T-helper 22 cell (primary cell): ENCODE measurements around the gene ZCCHC18.
A peak's percentile ranks its signal among the peaks of the same experiment; 100 is the strongest.
"Not testable (repeated sequence)": the region's sequence is repeated elsewhere in the genome, so short reads cannot be mapped to it uniquely, and the experiment has no call there.

ENCODE experiments used
- DNase-seq: peaks from one replicate; pipeline ENCODE4 v3.0.0-alpha.2; 2020; ENCODE audit warnings: low read depth

Gene ZCCHC18

DNA sequence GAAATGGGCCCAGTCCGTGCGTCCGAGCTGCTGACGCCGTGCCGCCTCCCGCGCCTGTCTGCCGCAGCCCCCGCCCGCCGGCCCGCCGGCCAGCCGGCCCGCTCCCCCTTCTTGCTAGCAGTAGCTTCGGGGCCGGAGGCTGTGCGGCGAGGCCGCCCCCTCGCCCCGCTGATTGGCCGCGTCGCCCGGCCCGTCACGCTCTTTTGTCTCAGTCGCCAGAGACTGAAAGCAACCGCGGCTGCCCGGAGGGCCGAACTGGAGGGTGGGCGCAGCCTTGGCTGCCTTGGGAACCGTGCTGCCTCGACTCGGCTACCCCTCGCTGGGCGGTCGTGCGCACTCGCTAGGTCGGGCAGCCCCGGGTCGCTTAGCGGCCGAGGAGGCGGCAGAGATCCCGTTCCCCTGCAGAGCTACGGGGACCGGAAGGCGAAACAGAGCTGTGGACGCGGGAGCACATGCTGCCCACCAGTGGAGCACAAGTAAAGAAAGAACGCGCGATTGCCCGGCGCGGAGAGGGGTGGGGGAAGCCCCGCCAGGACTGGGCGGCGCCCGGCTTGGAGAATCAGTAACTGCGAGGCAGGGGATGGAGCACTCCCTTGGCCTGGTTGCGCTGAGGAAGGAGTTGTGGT is at the start of gene ZCCHC18:
ZCCHC18 (plus strand) TSS at position 198 of the 626 bp plus-strand sequence. CDS start 1,589 bp downstream, outside the sequence.
- peak; percentile 8 for DNase-seq

DNA sequence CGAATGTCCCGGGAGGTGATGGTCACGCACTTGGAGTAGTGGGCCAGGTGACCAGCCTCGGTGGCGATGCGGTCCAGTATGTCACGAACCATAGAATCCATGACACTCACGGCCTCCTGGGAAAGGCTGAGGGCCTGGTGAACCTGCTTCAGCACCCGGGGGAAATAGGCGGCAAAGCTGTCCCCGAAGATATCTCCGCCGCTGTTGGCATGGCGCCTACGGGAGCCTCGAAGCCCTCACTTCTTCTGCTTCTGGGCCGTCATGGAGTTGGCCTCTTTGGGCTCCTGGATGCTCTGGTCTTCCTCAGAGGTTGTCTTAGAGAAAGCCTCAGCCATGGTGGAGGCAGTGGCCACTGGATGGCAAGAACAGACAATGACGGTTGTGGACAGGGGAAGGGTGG is 49.7 kb upstream of the ZCCHC18 start:
- not testable (repeated sequence) for DNase-seq

DNA sequence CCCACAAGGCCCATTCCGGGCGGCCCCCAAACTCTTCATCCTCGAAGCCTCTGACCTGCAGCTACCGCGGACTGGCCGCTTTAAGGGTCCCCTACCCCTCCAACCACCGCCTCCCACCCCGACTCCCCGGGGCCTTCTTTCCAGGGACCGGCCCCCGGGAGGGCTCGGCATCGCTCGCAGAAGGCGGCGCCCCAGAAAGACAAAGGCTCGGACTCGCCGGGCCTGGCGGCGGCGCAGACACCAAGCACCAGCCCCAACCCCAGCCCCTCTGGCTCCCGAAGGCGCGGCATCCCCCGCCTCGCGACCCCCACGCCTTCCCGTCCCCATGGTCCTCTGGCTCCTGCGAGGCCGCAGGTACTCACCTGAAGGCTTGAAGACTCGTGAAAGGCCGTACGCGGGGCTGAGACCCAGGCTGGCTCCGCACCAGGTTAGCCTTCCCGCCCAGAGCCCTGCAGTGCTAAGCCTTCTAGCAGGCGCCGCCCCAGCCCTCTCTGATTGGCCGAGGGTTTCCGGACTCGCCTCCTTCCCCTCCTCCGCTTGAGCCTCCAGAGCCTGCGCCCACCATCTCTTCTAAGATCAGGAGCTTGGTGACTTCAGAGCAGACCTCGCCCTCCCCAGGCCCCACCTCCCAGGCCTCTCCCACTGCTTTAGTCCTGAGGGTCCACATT is 36.4 kb upstream of the ZCCHC18 start, which contains the start of gene TMSB15C:
TMSB15C (minus strand) TSS at position 459 of the 668 bp plus-strand sequence.
- not testable (repeated sequence) for DNase-seq

DNA sequence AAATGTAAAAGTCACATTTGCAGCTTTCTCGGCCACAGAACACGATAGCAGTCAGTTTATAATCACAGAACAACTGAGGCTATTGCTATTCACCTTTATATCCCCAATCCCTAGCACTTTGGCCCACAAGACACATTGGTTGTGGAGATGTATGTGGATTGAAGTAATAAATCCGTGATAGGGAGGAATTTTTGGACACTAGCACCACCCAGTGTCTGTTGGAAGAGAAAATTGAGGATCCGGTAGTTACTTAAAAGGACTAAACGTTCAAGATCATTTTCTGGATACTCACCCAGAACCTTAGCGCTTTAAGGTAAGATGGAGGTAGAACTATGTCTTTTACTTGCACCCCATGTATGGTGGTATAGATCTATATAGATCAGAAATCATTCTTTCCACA is 34.5 kb upstream of the ZCCHC18 start:
- not testable (repeated sequence) for DNase-seq

DNA sequence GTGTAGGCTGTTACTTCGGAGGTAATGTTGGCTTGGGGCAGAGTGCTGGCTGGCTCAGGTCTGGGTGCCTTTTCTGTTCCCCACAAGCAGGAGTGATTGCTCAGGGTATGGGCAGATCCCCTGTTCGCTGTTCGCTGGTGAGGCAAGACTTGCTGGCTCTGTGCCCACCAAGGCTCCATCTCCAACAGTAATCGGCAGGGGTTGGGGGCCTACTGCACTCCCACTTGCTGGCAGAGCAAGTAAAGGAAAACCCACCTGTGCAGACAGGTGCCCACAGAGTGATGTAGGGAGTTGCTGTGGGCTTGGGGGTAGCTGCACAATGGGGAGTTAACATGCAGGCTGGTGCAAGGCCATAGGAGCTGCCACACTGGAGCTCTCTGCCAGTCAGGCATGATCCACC is 28.3 kb upstream of the ZCCHC18 start:
- no peak for DNase-seq

DNA sequence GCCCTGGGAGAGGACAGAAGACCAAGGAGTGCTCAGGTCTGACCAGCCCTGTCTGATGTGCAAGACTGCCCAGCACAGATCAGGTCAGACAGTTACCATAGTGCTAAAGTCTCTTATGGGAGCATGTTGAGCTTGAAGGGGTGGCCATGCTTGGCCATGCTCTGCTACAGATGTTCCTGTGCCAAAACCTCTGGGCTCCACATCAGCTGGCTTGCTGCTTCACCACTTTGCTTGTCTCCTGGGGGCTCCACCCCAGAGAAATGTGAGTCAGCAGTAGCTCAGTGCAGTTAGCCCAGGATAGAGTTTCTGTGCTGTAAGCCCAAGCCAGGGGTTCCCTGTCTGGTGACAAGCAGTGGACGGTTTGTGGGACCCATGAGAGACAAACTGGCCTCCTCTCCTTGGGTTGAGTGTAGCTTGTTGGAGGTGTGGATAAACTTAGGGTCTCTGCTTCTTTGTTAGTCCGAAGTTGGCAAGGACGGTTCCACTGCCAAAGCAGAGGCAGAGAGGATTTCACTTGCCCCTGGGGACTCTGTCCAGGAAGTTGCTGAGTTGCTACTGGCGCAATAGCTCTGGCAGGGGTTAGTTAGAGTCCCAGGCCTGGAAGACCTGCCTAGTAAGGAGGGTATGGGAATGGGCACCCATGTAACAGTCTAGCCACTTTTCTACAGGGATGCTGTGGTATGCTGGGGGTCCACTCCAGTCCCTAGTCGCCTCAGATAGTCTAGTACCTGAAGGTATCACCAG is 27.6 kb upstream of the ZCCHC18 start:
- no peak for DNase-seq

DNA sequence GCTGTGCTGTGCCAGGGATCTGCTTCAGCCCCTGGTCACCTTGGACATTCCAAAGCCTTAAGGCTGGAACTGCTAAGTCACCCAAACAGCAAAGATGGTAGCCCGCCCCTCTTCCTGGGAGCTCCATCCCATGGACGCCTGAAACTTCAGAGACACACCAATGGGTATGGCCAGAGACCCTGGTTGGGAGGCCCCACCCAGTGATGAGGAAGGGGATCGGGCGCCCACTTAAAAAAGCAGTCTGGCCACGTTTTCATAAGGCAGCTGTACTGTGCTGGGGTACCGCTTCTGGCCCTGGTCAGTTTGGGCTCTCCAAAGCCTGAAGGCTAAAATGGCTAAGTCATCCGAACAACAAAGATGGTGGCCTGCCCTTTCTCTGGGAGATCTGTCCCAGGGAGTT is 26.8 kb upstream of the ZCCHC18 start:
- DNase-seq, result no peak

DNA sequence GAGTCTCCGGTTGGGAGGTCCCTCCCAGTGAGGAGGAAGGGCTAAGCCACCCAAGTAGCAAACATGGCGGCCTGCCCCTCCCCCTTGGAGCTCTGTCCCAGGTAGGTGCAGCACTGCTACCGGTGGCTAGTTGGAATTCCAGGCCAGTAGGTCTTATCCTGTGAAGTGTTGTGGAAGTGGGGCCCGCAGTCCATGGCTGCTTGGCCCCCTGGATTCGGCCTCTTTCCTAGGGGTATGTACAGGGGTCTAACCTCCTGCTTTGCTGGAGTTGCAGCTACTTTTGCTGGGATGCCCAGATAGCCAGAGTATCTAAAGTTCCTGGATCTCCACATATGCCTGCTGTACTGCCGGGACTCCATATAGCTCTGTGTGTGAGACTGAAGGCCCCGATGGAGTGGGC is 26.4 kb upstream of the ZCCHC18 start:
- DNase-seq, result no peak

DNA sequence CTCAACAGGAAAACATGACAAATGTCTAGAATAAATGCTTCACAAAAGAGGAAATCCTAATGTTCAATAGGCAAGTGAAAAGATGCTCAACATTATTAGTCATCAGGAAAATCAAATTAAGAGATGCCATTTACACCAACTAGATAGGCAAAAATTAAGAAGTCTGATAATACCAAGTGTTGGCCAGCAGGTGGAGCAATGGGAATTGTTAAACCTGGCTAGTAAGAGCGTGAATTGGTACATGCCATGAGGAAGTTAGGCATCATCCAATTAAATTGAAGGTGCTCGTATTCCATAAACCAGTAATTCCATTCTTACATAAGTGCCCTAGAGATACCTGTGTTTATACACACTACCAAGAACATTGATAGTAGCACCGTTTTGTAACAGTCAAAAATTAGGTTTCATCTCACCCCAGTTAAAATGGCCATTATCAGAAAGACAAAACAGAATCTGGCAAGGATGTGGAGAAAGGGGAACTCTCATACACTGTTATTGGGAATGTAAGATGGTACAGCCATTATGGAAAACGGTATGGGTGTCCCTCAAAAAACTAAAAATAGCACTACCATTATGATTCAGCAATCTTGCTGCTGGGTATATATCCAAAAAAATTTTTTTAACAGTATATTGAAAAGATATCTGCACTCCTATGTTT is 14.0 kb upstream of the ZCCHC18 start:
- DNase-seq, result peak; percentile 15

DNA sequence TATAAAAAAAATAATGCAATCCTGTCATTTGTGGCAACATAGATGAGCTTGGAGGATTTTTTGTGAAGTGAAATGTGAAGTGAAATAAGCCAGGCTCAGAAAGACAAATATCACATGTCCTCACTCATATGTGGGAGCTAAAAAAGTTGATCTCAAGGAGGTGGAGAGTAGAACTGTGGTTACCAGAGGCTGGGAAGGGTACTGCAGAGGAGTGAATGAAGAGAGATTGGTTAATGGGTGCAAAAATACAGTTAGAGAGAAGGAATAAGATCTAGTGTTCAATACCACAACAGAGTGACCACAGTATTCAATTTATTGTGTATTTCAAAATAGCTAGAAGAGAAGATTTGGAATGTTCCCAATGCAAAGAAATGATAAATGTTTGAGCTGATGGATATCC is 13.4 kb upstream of the ZCCHC18 start:
- no peak for DNase-seq

DNA sequence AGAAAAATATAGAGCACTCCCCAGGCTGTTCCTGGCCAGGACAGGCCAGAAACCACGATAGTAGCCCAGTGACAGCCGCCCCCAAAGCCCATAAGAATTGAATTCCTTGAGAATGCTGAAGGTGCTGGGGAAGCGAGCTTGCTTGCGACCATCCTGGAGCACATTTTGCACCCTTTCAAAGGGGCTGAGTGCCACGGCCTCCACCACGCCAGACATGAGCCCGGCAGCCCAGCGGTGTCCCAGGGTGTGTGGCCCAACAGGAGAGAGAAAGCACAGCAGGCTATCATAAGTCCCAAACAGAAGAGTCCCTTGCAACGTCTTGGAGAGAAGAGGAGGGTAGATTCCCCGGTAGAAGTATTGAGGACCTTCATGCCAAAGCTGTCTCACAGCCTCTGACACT is 7.6 kb upstream of the ZCCHC18 start:
- no peak for DNase-seq

DNA sequence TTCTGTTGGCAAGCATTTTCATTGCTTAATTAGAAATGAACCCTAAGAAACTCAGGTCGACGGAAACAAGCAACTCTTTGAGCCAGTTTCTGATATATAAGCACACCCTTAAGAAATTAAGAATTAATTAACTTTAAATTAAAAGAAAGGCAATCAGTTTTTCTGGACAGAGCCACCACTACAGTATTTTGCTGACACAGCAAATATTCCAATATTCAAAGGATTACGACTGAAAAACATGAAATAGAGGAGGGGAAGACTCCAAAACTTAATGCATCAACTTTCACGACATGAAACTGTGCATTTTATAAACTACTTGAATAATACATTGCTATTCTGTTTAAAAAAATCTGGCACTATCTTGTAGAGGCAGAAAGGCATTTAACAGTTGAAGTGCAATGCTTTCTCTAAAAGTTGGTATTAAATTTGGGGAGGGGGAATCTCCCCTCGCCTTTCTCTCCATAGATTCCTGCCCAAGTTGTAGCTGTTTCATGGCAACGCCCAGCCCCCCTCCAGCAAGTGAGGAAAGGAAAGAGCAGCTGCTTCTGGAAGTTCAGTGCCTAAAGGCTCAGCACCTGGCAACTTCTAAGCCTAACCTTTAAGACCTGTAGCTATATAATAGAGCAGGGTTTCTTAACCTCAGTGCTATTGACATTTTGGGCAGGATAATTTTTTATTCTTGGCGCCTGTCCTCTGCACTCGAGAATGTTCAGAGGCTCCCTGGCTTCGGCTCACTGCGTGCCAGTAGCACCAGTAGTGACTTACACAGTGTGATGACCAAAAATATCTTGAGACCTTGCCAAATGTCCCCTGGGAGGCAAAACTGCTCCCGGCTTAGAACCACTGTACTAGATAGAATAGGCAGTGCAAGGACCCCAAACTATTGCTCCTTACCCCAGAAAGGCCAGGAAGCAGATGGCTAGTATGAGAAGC is 6.7 kb upstream of the ZCCHC18 start:
- DNase-seq, result no peak

DNA sequence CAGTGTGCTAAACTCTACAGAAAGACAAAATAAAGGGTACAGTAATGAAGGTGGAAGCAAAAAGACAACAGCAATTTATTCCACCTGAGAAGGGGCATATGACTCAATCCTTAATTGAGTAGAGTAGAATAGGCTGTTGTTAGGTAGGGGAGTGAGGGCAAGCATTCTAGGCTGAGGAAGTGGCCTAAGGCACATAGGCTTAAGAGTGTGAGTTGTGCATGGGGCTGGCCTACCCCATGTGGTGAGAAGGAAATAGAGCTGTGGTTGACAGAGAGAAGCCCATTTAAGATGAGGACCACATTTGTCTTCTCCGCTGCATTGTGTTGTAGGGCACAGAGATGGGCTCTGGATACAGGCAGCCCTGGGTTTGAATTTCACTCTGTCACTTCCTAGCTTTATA is 3.4 kb upstream of the ZCCHC18 start:
- DNase-seq, result no peak

DNA sequence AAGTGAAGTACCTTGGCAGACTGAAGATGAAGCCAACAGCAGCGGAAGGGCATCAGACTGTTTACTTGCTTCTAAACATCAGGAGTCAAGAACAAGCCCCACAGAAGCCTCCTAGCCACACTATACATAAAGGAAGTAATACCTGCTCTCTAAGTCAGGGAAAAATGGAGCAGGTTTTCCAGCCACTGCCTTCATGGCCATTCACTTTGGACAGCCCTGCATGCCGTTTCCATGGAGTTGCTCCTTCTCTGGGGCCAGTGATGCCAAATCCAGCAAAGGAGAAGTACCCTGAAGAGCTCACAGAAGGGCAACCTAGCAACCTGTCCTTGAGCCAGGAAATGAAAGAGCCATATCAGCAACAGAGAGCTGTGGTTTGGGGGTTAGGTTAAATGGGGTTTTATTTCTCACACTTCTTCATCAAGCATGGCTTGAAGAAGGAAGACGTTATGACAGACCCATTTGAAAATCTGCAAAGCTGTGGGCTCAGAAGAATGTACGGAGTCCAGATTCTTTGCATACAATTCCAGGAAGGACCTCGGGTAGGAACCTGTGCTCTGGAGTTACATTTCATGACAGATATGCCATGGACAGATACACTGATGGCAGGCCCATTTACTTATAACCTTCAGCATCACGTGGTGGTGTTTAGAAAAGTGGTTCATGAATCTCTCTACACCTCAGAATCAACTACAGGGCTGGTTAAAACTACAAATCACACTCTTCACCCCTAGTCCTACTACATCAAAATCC is 1.7 kb upstream of the ZCCHC18 start:
- not testable (repeated sequence) for DNase-seq

DNA sequence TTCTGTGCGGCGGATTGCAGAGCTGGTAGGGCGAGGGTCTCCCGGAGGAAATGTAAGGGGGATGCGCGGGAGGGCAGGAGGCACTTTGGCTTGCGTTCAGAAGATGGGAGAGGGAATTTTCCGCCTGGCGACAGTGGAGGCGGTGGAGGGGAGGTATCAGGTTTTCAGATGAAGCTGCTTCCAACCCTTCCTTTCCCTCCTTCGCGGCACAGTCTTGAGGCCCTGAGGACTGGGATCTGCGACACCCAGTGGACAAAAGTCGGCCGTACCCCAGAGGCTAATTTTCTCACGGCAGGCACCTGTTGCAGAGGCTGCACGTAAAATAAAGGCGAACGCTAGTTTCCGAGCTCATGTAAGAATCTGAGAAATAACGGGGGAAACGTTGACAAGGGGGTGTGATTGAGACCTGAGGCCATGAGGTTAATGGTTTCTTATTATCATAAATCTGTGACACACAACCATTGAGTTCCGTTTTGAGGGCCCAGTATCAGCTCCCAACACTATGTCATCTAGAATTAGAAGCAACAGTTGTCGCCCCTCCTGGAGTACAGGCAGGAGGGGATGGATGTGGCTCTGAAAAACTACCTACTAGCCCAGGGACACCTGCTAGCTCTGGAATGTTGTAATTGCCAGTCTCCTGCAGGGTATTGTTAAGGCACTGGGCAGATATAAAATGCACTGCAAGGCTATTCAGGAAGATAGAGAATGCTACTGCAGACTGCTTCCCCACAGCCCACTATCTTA is 1.1 kb downstream of the ZCCHC18 start:
- peak; percentile 14 for DNase-seq

DNA sequence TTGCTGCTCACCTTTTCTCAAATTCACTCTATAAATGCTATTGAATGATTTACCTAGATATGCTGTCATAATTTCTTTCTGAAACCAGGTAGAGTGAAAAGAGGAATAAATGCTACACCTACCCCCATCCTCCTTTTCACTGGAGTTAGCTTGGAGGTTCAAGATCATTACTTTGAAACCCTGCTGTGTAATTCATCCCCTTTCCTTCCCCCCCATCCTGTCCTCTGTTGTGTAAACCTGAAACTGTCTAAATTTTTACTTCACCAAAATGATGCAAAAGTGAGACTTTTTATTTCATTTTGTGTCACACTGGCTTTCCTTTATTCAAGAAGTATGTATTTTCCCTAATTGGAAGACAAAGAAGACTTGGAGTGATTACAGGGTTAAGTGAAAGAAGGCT is 5.4 kb downstream of the ZCCHC18 start:
- no peak for DNase-seq

DNA sequence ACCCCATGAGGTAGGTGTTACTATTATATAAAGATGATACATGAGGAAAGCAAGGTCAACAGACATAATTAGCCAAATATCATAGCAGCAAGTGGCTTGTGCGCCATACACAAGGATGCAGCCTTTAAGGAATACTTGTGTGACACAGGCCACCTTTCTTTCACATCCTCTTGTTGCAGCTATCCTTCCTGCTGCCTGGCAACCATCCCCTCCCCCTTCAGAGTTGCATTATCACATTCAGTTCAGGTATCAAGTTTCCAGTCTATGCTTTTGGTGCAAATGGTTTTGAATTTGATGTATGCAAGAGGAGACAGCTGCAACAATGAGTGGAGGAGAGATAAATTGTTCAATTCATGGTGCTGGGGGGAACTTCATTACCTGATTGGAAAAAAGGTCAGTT is 6.4 kb downstream of the ZCCHC18 start:
- DNase-seq, result no peak

DNA sequence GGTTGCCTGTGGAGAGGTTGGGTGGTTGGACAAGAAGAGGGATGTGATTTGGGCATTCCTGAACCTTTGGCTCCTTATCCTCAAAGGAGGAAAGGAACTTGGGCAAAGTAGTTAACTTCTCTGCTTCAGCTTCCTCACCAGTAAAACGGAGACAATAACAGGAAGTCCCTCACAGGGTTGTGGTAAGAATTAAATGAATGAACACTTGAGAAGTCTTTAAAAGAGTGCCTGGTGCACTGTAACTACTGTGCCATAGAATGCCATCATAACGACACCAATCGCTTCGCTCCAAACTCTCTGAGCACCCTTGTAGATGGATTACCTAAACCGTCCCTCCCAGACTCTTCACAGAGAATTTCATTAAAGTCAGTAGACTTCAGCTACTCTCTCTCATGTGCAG is 10.5 kb downstream of the ZCCHC18 start:
- DNase-seq, result no peak

DNA sequence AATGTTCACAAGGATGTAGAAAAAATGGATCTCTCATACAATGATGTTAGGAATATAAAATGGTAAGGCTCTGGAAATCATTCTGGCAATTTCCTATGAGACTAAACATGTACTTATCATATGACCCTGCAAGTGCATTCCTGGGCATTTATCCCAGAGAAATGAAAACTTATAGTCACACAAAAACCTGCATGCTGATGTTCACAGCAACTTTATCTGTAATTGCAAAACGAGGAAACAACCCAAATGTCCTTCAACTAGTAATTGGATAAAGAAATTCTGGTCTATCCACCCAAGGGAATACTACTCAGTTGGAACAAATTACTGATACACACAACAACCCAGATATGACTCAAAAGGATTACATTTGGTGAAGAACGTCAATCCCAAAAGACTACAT is 14.5 kb downstream of the ZCCHC18 start:
- no peak for DNase-seq

DNA sequence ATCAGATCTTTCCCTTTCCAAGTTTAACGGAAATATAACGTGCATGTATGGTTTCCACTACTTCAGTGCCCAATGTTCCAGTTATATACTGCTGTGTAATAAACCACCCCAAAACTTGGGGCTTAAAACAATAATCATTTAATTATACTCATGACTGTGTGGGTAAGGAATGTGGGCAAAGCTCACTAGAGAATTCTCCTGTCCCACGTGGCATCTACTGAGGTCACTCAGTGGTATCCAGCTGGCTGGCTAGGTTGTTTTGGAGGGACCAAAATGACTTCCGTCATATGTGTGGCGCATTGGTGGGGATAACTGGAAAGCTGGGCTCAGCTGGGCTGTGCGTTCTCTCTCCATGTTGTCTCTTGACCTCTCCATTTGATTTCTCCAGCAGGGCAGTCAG is 18.5 kb downstream of the ZCCHC18 start:
- no peak for DNase-seq
